ENCODE measurements around the gene KCNH4.

The KCNH4 gene

GRCh38 chr17:42120770-42121769, 59.9 kb downstream of the KCNH4 start, which contains the start of gene KAT2A:
KAT2A (minus strand) TSS chr17:42121367; CDS start chr17:42121304, 63 bp downstream.
- Histone ChIP-seq H3K27ac (ENCODE audit: extremely low read depth, low read depth, low read length) (peak within 1 kb of the TSS; percentile 18; the same call in 1 of the 2 replicates), H3K36me3 (ENCODE audit: control insufficient read depth in 2 of 2, insufficient read depth in 1 of 2, low read length in 2 of 2) (peaks cover 21 to 60% of the 10 kb centered on the region in 2 experiments), H3K9me3 (ENCODE audit: control insufficient read depth, insufficient read depth, low read depth, low read length) (no peaks in the 10 kb centered on the region), H3K4me1 (ENCODE audit: control insufficient read depth, insufficient read depth, low read length) (peaks cover 4% of the 10 kb centered on the region; the same call in 1 of the 2 replicates), H3K4me3 (ENCODE audit: low read depth, low read length) (peak within 1 kb of the TSS; percentile 56)
- ChIA-PET CTCF (interaction anchor here (0.5 to 17.1 kb wide), 18 partner anchors 12 to 570 kb away, joined by 3 to 260 read pairs (median 4); partner anchors contain the start of genes CAVIN1, DNAJC7 and NKIRAS2), POLR2A (interaction anchor here (0.6 to 2.3 kb wide), 21 partner anchors 9 to 203 kb away, joined by 3 to 11 read pairs (median 4); partner anchors contain the start of genes ACLY, CNP, DNAJC7 and NKIRAS2)
- TF ChIP-seq ZNF549 (tag by site-specific recombination; IDR thresholded peaks at IDR 0.05) (no peak), ZNF600 (tag by site-specific recombination; IDR thresholded peaks at IDR 0.05) (peak; percentile 53; the same call in 1 of the 2 replicates), ZNF335 (tag by site-specific recombination; conservative IDR thresholded peaks at IDR 0.05) (peak; percentile 75), PBX3 (CRISPR knock-in tag; IDR thresholded peaks at IDR 0.05) (0 out of 2 replicates have a peak, but pooled peaks have one; percentile 9), GLIS1 (tag by site-specific recombination; IDR thresholded peaks at IDR 0.05) (peak; percentile 58), ZNF23 (tag by site-specific recombination; IDR thresholded peaks at IDR 0.05; ENCODE audit: borderline replicate concordance) (no peak), ZSCAN30 (tag by site-specific recombination; IDR thresholded peaks at IDR 0.05) (no peak), ZNF202 (tag by site-specific recombination; IDR thresholded peaks at IDR 0.05; ENCODE audit: borderline replicate concordance) (no peak), ZNF558 (tag by site-specific recombination; IDR thresholded peaks at IDR 0.05) (no peak), ZBTB48 (tag by site-specific recombination; IDR thresholded peaks at IDR 0.05) (0 out of 2 replicates have a peak, but pooled peaks have one; percentile 18), PRDM1 (tag by site-specific recombination; IDR thresholded peaks at IDR 0.05) (no peak), ZNF510 (tag by site-specific recombination; IDR thresholded peaks at IDR 0.05; ENCODE audit: insufficient replicate concordance) (no peak), ZBTB7A (tag by site-specific recombination; IDR thresholded peaks at IDR 0.05; ENCODE audit: low read depth) (no peak), ZNF302 (tag by site-specific recombination; IDR thresholded peaks at IDR 0.05; ENCODE audit: low read depth) (no peak), SETDB1 (IDR thresholded peaks at IDR 0.05; ENCODE audit: insufficient read length, low read length) (no peak), ZNF24 (tag by site-specific recombination; IDR thresholded peaks at IDR 0.05) (no peak), ZNF670 (tag by site-specific recombination; IDR thresholded peaks at IDR 0.05; ENCODE audit: low read depth) (no peak), OSR2 (tag by site-specific recombination; IDR thresholded peaks at IDR 0.05) (no peak), ZBTB17 (tag by site-specific recombination; IDR thresholded peaks at IDR 0.05) (peak; percentile 67), ZNF184 (tag by site-specific recombination; IDR thresholded peaks at IDR 0.05) (no peak), ZBTB11 (tag by site-specific recombination; conservative IDR thresholded peaks at IDR 0.05; ENCODE audit: low read depth) (0 out of 2 replicates have a peak, but pooled peaks have one; percentile 28), BCL11B (tag by site-specific recombination; IDR thresholded peaks at IDR 0.05; ENCODE audit: low read depth) (no peak), ZSCAN5A (tag by site-specific recombination; IDR thresholded peaks at IDR 0.05) (no peak), ZSCAN18 (tag by site-specific recombination; IDR thresholded peaks at IDR 0.05) (no peak)
- TF ChIP-seq, protein P1, sequence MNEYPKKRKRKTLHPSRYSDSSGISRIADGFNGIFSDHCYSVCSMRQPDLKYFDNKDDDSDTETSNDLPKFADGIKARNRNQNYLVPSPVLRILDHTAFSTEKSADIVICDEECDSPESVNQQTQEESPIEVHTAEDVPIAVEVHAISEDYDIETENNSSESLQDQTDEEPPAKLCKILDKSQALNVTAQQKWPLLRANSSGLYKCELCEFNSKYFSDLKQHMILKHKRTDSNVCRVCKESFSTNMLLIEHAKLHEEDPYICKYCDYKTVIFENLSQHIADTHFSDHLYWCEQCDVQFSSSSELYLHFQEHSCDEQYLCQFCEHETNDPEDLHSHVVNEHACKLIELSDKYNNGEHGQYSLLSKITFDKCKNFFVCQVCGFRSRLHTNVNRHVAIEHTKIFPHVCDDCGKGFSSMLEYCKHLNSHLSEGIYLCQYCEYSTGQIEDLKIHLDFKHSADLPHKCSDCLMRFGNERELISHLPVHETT (tag by site-specific recombination; IDR thresholded peaks at IDR 0.05): no peak
- TF ChIP-seq, protein P2, sequence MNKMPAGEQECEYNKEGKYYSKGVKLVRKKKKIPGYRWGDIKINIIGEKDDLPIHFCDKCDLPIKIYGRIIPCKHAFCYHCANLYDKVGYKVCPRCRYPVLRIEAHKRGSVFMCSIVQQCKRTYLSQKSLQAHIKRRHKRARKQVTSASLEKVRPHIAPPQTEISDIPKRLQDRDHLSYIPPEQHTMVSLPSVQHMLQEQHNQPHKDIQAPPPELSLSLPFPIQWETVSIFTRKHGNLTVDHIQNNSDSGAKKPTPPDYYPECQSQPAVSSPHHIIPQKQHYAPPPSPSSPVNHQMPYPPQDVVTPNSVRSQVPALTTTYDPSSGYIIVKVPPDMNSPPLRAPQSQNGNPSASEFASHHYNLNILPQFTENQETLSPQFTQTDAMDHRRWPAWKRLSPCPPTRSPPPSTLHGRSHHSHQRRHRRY (tag by site-specific recombination; IDR thresholded peaks at IDR 0.05): no peak
